Coronary artery (tissue), 2 donors: ENCODE measurements around the gene JMJD7.

Experiments used
- DNase-seq: peaks from one replicate; pipeline ENCODE4 v3.0.0-alpha.2; 2017; ENCODE audit warnings: low spot score
- H3K27ac ChIP-seq, 2 donors: fragments of 200-600 bp; sonication (generic); one replicate each; pipeline ENCODE4 v1.5.1; 2016 to 2019
- H3K4me3 ChIP-seq: fragments of 200-600 bp; sonication (generic); 2 replicates; pipeline ENCODE4 v1.5.1; 2016; ENCODE audit warnings: mild to moderate bottlenecking, moderate library complexity
- TF ChIP-seq, protein P1 (sequence below): fragments of 200-600 bp; sonication (generic); IDR thresholded peaks from one replicate; pipeline ENCODE4 v1.5.1; 2019; ENCODE audit warnings: antibody characterized with exemption

JMJD7 gene

DNA sequence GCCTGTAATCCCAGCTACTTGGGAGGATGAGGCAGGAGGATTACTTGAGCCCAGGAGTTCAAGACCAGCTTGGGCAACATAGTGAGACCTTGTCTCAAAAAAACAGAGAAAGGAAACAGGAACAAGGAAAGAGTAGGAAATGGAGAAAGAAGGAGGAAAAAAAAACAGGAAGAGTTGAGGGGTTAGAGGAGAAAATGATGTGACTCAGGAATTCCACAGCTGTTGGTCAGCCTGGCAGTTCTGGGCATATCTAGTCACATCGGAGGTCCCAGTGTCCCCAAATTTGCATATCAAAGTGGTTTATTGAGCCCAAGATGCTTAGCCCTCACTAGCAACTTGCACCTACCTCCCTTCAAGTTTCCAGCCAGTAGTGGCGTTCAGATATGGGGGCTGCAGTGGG is 18.8 kb upstream of the JMJD7 start:
- DNase-seq, result no peak
- TF ChIP-seq, protein P1, sequence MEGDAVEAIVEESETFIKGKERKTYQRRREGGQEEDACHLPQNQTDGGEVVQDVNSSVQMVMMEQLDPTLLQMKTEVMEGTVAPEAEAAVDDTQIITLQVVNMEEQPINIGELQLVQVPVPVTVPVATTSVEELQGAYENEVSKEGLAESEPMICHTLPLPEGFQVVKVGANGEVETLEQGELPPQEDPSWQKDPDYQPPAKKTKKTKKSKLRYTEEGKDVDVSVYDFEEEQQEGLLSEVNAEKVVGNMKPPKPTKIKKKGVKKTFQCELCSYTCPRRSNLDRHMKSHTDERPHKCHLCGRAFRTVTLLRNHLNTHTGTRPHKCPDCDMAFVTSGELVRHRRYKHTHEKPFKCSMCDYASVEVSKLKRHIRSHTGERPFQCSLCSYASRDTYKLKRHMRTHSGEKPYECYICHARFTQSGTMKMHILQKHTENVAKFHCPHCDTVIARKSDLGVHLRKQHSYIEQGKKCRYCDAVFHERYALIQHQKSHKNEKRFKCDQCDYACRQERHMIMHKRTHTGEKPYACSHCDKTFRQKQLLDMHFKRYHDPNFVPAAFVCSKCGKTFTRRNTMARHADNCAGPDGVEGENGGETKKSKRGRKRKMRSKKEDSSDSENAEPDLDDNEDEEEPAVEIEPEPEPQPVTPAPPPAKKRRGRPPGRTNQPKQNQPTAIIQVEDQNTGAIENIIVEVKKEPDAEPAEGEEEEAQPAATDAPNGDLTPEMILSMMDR, result no peak
- no peak overlapping the region for H3K4me3 ChIP-seq
- H3K27ac ChIP-seq, result no peak overlapping the region

GRCh38 chr15:41809526-41810220 is 18.2 kb upstream of the JMJD7 start:
- TF ChIP-seq, protein P1, result no peak
- DNase-seq, result no peak
- no peak overlapping the region for H3K27ac ChIP-seq
- no peak overlapping the region for H3K4me3 ChIP-seq

DNA sequence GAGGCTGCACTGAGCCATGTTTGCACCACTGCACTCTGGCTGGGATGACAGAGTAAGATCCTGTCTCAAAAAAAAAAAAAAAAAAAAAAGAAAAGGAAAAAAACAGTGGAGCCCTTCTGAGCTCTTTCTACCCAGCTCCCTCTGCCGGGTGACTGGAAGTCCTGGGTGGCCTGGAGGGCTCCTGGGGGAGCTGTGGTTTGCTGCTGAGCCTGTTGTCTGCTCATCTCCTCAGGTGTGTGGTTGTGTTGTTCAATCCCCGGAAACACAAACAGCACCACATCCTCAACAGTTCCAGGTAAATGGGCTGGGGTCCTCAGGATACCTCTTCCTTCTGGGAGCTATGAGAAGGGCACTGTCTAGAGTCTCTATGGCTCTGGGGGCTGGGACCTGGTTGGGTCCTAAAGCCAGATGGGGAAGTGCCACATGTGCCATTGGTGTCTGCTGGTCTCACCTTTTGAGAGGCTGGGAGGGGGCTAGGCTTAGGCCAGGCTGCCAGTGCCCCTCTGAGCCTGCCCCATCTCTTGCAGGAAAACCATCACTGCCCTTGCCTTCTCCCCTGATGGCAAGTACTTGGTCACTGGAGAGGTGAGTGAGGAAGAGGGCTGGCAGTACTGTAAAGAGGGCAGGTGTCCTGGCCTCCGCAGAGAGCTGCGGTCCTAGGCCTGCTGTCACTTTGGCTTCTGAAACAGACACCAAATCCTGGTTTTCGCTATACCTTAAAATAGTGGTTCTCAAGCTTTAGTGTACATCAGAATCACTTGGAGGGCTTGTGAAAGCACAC is 17.1 kb upstream of the JMJD7 start:
- no peak for DNase-seq
- Histone ChIP-seq H3K4me3 (no peak overlapping the region), H3K27ac (no peak overlapping the region)
- TF ChIP-seq, protein P1, result no peak

DNA sequence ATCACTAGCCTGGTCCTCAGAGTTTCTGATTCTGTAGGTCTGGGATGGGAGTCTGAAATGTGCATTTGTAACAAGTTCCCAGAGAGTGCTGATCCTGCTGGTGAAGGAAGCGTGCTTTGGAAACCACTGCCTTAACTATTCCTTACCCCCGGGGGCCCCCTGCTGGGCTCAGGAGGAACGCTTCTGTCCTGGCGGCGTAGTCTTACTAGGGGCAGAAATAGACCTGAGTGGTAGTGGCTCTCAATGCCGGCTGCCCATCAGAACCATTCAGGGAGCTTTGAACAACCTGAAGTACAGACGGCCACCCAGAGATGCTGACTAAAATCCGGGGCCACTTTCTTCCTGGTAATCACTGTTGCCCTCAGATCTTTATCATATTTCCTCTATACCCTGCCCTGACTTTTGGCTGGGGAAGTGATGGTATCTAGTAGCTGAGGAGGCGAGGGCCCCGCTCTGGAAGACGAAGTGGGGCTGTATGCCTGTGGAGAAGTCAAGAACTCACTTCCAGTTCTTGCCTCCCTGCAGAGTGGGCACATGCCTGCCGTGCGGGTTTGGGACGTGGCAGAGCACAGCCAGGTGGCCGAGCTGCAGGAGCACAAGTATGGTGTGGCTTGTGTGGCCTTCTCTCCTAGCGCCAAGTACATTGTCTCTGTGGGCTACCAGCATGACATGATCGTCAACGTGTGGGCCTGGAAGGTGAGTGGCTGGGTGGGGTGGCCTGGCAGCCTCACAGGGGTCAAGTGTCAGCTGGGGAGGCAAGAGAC is 16.3 kb upstream of the JMJD7 start:
- no peak overlapping the region for H3K4me3 ChIP-seq
- H3K27ac ChIP-seq, result no peak overlapping the region
- peak; percentile 84 for DNase-seq
- TF ChIP-seq, protein P1, result peak; percentile 91

- Histone ChIP-seq H3K27ac (no peak overlapping the region), H3K4me3 (no peak overlapping the region)
- TF ChIP-seq, protein P1, result no peak
- no peak for DNase-seq
Measured at GRCh38 chr15:41812820-41813375, 15.0 kb upstream of the JMJD7 start.

- no peak overlapping the region for H3K4me3 ChIP-seq
- no peak overlapping the region for H3K27ac ChIP-seq
- DNase-seq, result no peak
- TF ChIP-seq, protein P1, result no peak
Measured at GRCh38 chr15:41813426-41813825, 14.5 kb upstream of the JMJD7 start.
